ENCODE results near the gene NDUFA12.

The NDUFA12 gene

GRCh38 chr12:94940771-94941170 is 62.7 kb downstream of the NDUFA12 start:
- no peak for DNase-seq (ENCODE audit: low read depth in 2 of 2)

GRCh38 chr12:94938583-94938982 is 64.9 kb downstream of the NDUFA12 start:
- no peak for DNase-seq (ENCODE audit: low read depth in 2 of 2)

DNA sequence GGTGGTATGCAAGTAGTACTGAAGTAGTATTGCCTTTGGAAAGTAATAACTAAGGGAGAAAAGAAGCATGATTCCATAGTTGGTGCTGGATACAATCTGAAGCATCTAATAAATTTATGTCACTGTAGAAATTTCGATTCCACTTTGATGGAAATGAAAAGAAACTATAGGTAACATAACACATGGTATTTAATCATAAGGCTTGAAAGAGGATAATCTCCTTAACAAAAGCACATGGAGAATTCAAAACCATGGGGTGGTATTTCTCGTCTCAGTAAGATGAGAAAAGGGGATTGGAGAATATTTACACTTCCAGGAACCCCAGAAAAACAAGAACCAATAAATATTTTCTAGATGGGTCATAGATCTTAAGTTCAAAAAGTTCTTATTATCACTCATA is 72.7 kb downstream of the NDUFA12 start:
- no peak for DNase-seq (ENCODE audit: low read depth in 2 of 2)

- DNase-seq (ENCODE audit: low read depth in 2 of 2): no peak
Observed at GRCh38 chr12:94930216-94930654, 73.3 kb downstream of the NDUFA12 start.

DNA sequence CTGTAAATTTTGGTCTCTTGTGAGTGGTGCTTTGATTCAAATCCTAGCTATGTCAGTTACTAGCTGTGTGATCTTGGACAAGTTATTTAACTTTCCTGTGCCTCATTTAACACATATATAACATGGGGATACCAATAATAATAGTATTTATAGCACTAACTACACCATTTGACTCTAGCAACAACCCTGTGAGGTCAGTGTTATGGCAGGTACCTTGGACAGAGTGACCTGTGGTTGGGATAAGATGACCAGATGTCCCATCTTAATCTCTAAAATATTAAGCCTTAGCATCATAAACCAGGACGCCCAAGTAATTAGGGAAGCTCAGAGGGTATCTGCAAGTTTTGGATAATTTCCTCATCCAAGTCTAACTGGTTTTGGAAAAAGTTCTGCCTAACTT is 73.7 kb downstream of the NDUFA12 start:
- DNase-seq (ENCODE audit: low read depth in 2 of 2): no peak

- DNase-seq (ENCODE audit: low read depth in 2 of 2): no peak
Observed at GRCh38 chr12:94925729-94926128, 77.8 kb downstream of the NDUFA12 start.

- DNase-seq (ENCODE audit: low read depth in 2 of 2): no peak
Observed at GRCh38 chr12:94925206-94925605, 78.3 kb downstream of the NDUFA12 start.

DNA sequence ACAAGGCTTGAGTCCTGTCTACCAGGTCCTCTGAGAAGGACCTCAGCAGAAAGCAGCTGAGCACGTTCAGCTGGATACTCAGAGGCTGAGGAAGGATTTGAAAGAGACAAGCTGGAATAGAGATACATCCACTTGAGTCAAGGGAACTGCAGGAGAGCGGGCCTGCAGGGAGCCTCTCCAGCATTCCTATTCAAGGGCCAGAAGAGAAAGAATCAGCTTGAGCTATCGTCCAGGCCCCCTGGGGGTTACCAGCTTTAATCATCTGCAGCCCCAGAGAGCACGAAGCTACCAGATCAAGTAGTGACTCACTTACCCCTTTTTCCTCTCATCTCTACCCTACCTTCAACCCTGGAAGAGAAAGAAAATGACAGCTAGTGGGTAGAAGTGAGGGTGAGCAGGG is 80.9 kb downstream of the NDUFA12 start:
- DNase-seq (ENCODE audit: low read depth in 2 of 2): no peak

Data from stimulated activated CD4-positive, alpha-beta T cell treated with anti-CD3 and anti-CD28 coated beads, Interleukin-1b, Interleukin-23, amount 100 ng/mL, for 1 hour (primary cell).